HUES6 (cell line): ENCODE measurements around the gene EXOC6B.

ENCODE experiments used
- H3K27ac ChIP-seq: 2 replicates; pipeline ENCODE4 v1.7.0; 2013; ENCODE audit warnings: low read depth, mild to moderate bottlenecking, low read length, inconsistent platforms
- H3K27me3 ChIP-seq: 2 replicates; pipeline ENCODE4 v1.6.1; 2013; ENCODE audit warnings: low read length; ENCODE audit not compliant: control insufficient read depth, insufficient read depth
- H3K36me3 ChIP-seq: 2 replicates; pipeline ENCODE4 v1.6.1; 2013; ENCODE audit warnings: low read length; ENCODE audit not compliant: control insufficient read depth, insufficient read depth
- H3K4me1 ChIP-seq: 2 replicates; pipeline ENCODE4 v1.6.1; 2013; ENCODE audit warnings: low read length; ENCODE audit not compliant: control insufficient read depth, insufficient read depth
- H3K4me3 ChIP-seq: 2 replicates; pipeline ENCODE4 v1.5.1; 2013; ENCODE audit warnings: low read depth, low read length
- H3K9ac ChIP-seq: one replicate; pipeline ENCODE4 v1.6.1; 2013; ENCODE audit warnings: mild to moderate bottlenecking, low read length
- H3K9me3 ChIP-seq: 2 replicates; pipeline ENCODE4 v1.6.1; 2013; ENCODE audit warnings: low read depth, low read length; ENCODE audit not compliant: control insufficient read depth, insufficient read depth

The EXOC6B gene

GRCh38 chr2:72636210-72636609 lies 189.6 kb downstream of the EXOC6B start:
- Histone ChIP-seq H3K4me3 (no peak overlapping the region), H3K27me3 (no peaks in the 10 kb centered on the region), H3K27ac (no peak overlapping the region), H3K36me3 (no peaks in the 10 kb centered on the region), H3K9me3 (peaks cover 4% of the 10 kb centered on the region; the same call in 1 of the 2 replicates), H3K9ac (no peak overlapping the region), H3K4me1 (no peaks in the 10 kb centered on the region)

- Histone ChIP-seq H3K4me1 (peaks cover 4% of the 10 kb centered on the region; the same call in 1 of the 2 replicates), H3K9ac (no peak overlapping the region), H3K4me3 (no peak overlapping the region), H3K9me3 (no peaks in the 10 kb centered on the region), H3K36me3 (no peaks in the 10 kb centered on the region), H3K27ac (no peak overlapping the region), H3K27me3 (no peaks in the 10 kb centered on the region)
Observed at GRCh38 chr2:72630767-72631166, 195.1 kb downstream of the EXOC6B start.

- Histone ChIP-seq H3K36me3 (no peaks in the 10 kb centered on the region), H3K27ac (no peak overlapping the region), H3K4me3 (no peak overlapping the region), H3K4me1 (peaks cover 4% of the 10 kb centered on the region; the same call in 1 of the 2 replicates), H3K9ac (no peak overlapping the region), H3K9me3 (no peaks in the 10 kb centered on the region), H3K27me3 (no peaks in the 10 kb centered on the region)
Observed at GRCh38 chr2:72629062-72629461, 196.8 kb downstream of the EXOC6B start.

DNA sequence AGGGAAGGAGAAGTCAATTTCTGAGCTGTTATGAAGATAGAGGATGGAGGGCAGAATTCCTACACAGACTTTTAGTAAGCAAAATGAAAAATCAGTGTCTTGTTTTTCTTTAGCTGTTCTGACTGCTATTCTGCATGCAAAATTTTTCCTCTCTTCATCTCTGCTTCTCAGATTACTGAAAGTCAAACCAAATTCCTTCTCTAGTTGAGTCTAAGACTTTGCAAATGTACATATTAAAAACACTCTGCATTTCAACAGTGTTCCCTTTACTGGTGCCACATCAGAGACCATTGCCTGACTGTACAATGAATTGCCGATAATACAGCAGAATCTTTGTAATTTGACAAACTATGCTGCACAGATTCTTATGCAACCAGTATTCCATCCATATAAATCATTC lies 198.8 kb downstream of the EXOC6B start:
- no peak overlapping the region for H3K4me3 ChIP-seq
- no peaks in the 10 kb centered on the region for H3K36me3 ChIP-seq
- no peaks in the 10 kb centered on the region for H3K27me3 ChIP-seq
- H3K27ac ChIP-seq: no peak overlapping the region
- no peak overlapping the region for H3K9ac ChIP-seq
- H3K9me3 ChIP-seq: no peaks in the 10 kb centered on the region
- peaks cover 4% of the 10 kb centered on the region; the same call in 1 of the 2 replicates for H3K4me1 ChIP-seq

DNA sequence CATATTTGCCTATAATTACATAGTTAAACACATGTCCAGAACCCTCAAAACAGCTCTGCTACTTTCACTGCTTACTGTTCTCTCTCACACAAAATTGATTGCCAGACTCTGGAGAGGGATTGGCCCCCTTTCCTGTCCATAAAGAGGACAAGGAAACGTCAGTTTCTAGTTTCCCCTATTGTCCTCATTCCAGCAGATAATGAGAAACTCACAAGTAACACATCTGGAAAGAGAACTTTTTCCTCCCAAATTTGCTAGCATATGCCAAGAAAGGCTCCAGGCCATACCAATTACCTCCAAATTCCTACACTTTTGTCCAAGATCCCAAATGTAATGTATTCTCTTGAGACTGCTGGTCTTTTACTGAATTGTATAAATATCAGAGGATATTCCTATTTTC lies 200.5 kb downstream of the EXOC6B start:
- H3K4me3 ChIP-seq: no peak overlapping the region
- H3K4me1 ChIP-seq: peaks cover 4% of the 10 kb centered on the region; the same call in 1 of the 2 replicates
- H3K27me3 ChIP-seq: no peaks in the 10 kb centered on the region
- no peak overlapping the region for H3K9ac ChIP-seq
- H3K27ac ChIP-seq: no peak overlapping the region
- no peaks in the 10 kb centered on the region for H3K36me3 ChIP-seq
- H3K9me3 ChIP-seq: no peaks in the 10 kb centered on the region

GRCh38 chr2:72623481-72623880 lies 202.4 kb downstream of the EXOC6B start:
- Histone ChIP-seq H3K4me3 (no peak overlapping the region), H3K9me3 (no peaks in the 10 kb centered on the region), H3K27ac (no peak overlapping the region), H3K36me3 (no peaks in the 10 kb centered on the region), H3K27me3 (no peaks in the 10 kb centered on the region), H3K4me1 (peaks cover 8% of the 10 kb centered on the region), H3K9ac (no peak overlapping the region)

DNA sequence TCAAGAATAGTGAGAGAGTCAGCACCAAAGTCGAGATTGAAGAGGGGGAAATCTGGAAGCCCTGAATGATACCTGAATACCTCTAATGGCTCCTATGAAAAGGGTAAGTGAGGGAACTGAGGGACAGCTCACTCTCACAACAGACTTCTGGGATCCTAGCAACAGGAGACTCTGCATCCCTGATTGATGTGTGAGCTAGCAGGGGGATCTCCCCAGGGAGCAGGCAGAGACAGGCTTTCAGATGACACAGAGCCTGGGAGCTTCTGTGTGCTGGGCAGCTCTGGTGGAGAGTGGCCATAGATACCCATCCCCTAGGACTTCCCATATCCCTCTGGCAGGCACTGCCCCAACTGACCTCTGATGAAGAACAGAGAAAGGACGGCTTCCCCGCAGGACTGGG lies 206.2 kb downstream of the EXOC6B start:
- Histone ChIP-seq H3K36me3 (no peaks in the 10 kb centered on the region), H3K27ac (no peak overlapping the region), H3K9ac (no peak overlapping the region), H3K9me3 (peaks cover 4% of the 10 kb centered on the region; the same call in 1 of the 2 replicates), H3K4me1 (peaks cover 5% of the 10 kb centered on the region; the same call in 1 of the 2 replicates), H3K4me3 (no peak overlapping the region), H3K27me3 (no peaks in the 10 kb centered on the region)

GRCh38 chr2:72613931-72614330 lies 211.9 kb downstream of the EXOC6B start:
- no peak overlapping the region for H3K4me3 ChIP-seq
- no peaks in the 10 kb centered on the region for H3K27me3 ChIP-seq
- peaks cover 7% of the 10 kb centered on the region; the same call in 1 of the 2 replicates for H3K9me3 ChIP-seq
- H3K4me1 ChIP-seq: no peaks in the 10 kb centered on the region
- H3K36me3 ChIP-seq: no peaks in the 10 kb centered on the region
- no peak overlapping the region for H3K9ac ChIP-seq
- no peak overlapping the region for H3K27ac ChIP-seq

DNA sequence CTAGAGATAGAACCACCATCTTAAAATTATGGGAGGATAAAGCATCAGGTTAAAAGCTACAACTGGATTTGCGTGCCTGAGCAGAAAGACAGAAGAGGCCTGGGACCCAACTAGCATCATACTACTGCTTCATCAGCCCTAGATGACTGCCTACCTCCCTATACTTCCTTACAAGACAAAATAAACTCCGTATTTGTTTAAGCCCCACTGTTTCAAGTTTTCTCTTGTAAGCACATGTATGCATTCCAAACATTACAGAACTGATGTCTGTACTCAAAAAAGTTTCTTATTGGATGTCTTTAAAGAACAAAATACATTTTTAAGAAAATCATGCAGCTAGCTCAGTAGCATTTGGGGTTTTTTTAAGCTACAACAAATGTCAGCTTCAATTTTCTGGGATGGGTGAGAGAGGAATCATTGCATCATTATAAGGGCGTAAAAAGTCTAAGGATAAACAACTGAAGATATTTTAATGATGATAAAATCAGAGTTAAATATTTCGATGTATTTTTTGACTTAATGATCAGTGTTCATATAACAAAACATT lies 213.1 kb downstream of the EXOC6B start:
- Histone ChIP-seq H3K27ac (no peak overlapping the region), H3K9ac (no peak overlapping the region), H3K4me3 (no peak overlapping the region), H3K27me3 (no peaks in the 10 kb centered on the region), H3K4me1 (no peaks in the 10 kb centered on the region), H3K9me3 (peaks cover 7% of the 10 kb centered on the region; the same call in 1 of the 2 replicates), H3K36me3 (no peaks in the 10 kb centered on the region)

DNA sequence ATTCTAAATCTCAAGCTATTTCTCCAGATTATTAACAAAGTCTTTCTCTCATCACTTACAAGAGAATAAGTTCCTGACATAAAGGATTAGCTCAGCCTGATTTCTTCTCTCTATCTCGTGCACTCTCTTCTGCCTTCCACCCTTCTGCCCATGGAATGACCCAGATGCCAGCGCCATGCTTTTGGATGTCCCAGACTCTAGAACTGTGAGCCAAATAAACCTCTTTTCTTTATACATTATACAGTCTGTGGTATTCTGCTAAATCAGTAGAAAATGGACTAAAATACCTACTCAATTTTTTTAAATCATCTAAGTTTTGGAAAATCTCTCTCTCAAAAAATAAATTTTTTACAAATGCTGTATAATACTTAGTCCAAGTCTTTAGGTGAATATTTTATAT lies 218.6 kb downstream of the EXOC6B start:
- Histone ChIP-seq H3K4me3 (no peak overlapping the region), H3K4me1 (peaks cover 8% of the 10 kb centered on the region; the same call in 1 of the 2 replicates), H3K27ac (no peak overlapping the region), H3K27me3 (no peaks in the 10 kb centered on the region), H3K9ac (no peak overlapping the region), H3K36me3 (no peaks in the 10 kb centered on the region), H3K9me3 (0 out of 2 replicates have a peak, but pooled peaks cover 3% of the 10 kb centered on the region)

GRCh38 chr2:72605836-72606442 lies 219.9 kb downstream of the EXOC6B start:
- Histone ChIP-seq H3K9ac (no peak overlapping the region), H3K4me3 (no peak overlapping the region), H3K9me3 (0 out of 2 replicates have a peak, but pooled peaks cover 3% of the 10 kb centered on the region), H3K36me3 (no peaks in the 10 kb centered on the region), H3K27me3 (no peaks in the 10 kb centered on the region), H3K4me1 (peaks cover 8% of the 10 kb centered on the region; the same call in 1 of the 2 replicates), H3K27ac (no peak overlapping the region)
